ENCODE data around the gene NIBAN1.

NIBAN1 gene

GRCh38 chr1:184941410-184941733 is 32.9 kb downstream of the NIBAN1 start:
- no peak for DNase-seq

- no peak for DNase-seq
Observed at GRCh38 chr1:184940694-184941409, 33.5 kb downstream of the NIBAN1 start.

GRCh38 chr1:184940226-184940625 is 34.1 kb downstream of the NIBAN1 start:
- DNase-seq: no peak

GRCh38 chr1:184937729-184938128 is 36.6 kb downstream of the NIBAN1 start:
- DNase-seq: no peak

GRCh38 chr1:184935920-184936798 is 38.1 kb downstream of the NIBAN1 start:
- DNase-seq: no peak

GRCh38 chr1:184933944-184934343 is 40.4 kb downstream of the NIBAN1 start:
- no peak for DNase-seq

- DNase-seq: no peak
Observed at GRCh38 chr1:184932319-184932718, 42.0 kb downstream of the NIBAN1 start.

- DNase-seq: no peak
Observed at GRCh38 chr1:184931566-184931965, 42.7 kb downstream of the NIBAN1 start.

- no peak for DNase-seq
Observed at GRCh38 chr1:184930645-184931044, 43.7 kb downstream of the NIBAN1 start.

- DNase-seq: no peak
Observed at GRCh38 chr1:184930232-184930631, 44.1 kb downstream of the NIBAN1 start.

GRCh38 chr1:184929711-184930202 is 44.6 kb downstream of the NIBAN1 start:
- no peak for DNase-seq

GRCh38 chr1:184928394-184928793 is 45.9 kb downstream of the NIBAN1 start:
- DNase-seq: no peak
